ENCODE results near the gene CFAP43.
"Not testable (repeated sequence)": the region's sequence is repeated elsewhere in the genome, so short reads cannot be mapped to it uniquely, and the experiment has no call there.

CFAP43 gene

GRCh38 chr10:104257235-104257634 lies 25.1 kb upstream of the CFAP43 start:
- DNase-seq, result no peak

GRCh38 chr10:104256335-104256961 lies 24.3 kb upstream of the CFAP43 start:
- no peak for DNase-seq

GRCh38 chr10:104255311-104255981 lies 23.3 kb upstream of the CFAP43 start:
- no peak for DNase-seq

- DNase-seq, result peak in 1 of 2 experiments; percentile 22
Measured at GRCh38 chr10:104254493-104255310, 22.5 kb upstream of the CFAP43 start, which contains the start of gene GSTO1. GSTO1 (plus strand) TSS chr10:104254892; CDS start chr10:104254929, 37 bp downstream.

- DNase-seq, result no peak
Measured at GRCh38 chr10:104253606-104254410, 21.6 kb upstream of the CFAP43 start.

- DNase-seq, result no peak
Measured at GRCh38 chr10:104253106-104253505, 20.9 kb upstream of the CFAP43 start.

- no peak for DNase-seq
Measured at GRCh38 chr10:104252368-104252767, 20.2 kb upstream of the CFAP43 start.

- DNase-seq, result no peak
Measured at GRCh38 chr10:104251443-104251842, 19.3 kb upstream of the CFAP43 start.

GRCh38 chr10:104250371-104250770 lies 18.2 kb upstream of the CFAP43 start:
- no peak for DNase-seq

GRCh38 chr10:104248931-104249330 lies 16.8 kb upstream of the CFAP43 start:
- DNase-seq, result not testable (repeated sequence)

- DNase-seq, result no peak
Measured at GRCh38 chr10:104247513-104248146, 15.5 kb upstream of the CFAP43 start.

GRCh38 chr10:104246976-104247375 lies 14.8 kb upstream of the CFAP43 start:
- no peak for DNase-seq

GRCh38 chr10:104245066-104245632 lies 13.0 kb upstream of the CFAP43 start:
- DNase-seq, result no peak

- no peak for DNase-seq
Measured at GRCh38 chr10:104243512-104243911, 11.3 kb upstream of the CFAP43 start.

GRCh38 chr10:104243009-104243408 lies 10.8 kb upstream of the CFAP43 start:
- DNase-seq, result not testable (repeated sequence)

GRCh38 chr10:104242545-104242944 lies 10.4 kb upstream of the CFAP43 start:
- DNase-seq, result no peak

GRCh38 chr10:104240078-104240477 lies 7.9 kb upstream of the CFAP43 start:
- no peak for DNase-seq

GRCh38 chr10:104235801-104236200 lies 3.6 kb upstream of the CFAP43 start:
- DNase-seq, result no peak

GRCh38 chr10:104234934-104235333 lies 2.8 kb upstream of the CFAP43 start:
- DNase-seq, result no peak

- no peak for DNase-seq
Measured at GRCh38 chr10:104233817-104234216, 1.7 kb upstream of the CFAP43 start.

- no peak for DNase-seq
Measured at GRCh38 chr10:104232613-104233102, 494 bp upstream of the CFAP43 start.

GRCh38 chr10:104230490-104230889 lies 1.7 kb downstream of the CFAP43 start:
- no peak for DNase-seq

Measured in activated CD4-positive, alpha-beta T cell treated with anti-CD3 and anti-CD28 coated beads, Interleukin-2, amount 50 U/mL, for 4 hours (primary cell).